Jurkat, Clone E6-1 (cell line): ENCODE data around the gene ERCC5.

Source experiments
- DNase-seq: peaks from one replicate; pipeline ENCODE4 v3.0.0-alpha.2; 2011; ENCODE audit warnings: low read depth, low spot score
- H3K4me3 ChIP-seq: 2 replicates; pipeline ENCODE4 v1.5.1; 2011; ENCODE audit warnings: mild to moderate bottlenecking, low read length, control low read depth, moderate library complexity

The ERCC5 gene

DNA sequence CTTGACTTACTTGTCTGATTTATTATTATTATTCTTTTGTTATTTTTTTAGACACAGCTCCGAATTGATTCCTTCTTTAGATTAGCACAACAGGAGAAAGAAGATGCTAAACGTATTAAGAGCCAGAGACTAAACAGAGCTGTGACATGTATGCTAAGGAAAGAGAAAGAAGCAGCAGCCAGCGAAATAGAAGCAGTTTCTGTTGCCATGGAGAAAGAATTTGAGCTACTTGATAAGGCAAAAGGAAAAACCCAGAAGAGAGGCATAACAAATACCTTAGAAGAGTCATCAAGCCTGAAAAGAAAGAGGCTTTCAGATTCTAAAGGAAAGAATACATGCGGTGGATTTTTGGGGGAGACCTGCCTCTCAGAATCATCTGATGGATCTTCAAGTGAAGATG lies 29.4 kb downstream of the ERCC5 start:
- H3K4me3 ChIP-seq: no peak overlapping the region

DNA sequence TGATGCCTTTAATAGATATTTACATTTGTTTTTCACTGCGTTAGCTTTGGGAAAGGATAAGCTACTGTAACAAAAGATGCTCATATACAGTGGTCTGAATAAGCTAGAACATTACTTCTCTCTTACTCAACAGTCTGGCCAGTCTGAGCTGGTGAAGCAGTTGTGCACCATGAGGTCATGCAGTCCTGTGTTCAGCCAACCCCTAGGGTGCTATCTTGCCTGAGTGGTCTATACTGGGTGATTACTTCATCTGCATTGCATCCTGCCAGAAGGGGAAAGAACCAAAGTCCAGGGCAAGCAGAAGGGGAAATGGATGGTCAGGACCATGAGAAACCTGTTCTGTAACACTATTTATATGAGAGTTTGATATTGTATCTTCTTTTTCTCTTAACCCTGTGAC lies 31.5 kb downstream of the ERCC5 start:
- H3K4me3 ChIP-seq: no peak overlapping the region
- no peak for DNase-seq

More for the DNA sequence above, 29.4 kb downstream of the ERCC5 start:
- DNase-seq: no peak

DNA sequence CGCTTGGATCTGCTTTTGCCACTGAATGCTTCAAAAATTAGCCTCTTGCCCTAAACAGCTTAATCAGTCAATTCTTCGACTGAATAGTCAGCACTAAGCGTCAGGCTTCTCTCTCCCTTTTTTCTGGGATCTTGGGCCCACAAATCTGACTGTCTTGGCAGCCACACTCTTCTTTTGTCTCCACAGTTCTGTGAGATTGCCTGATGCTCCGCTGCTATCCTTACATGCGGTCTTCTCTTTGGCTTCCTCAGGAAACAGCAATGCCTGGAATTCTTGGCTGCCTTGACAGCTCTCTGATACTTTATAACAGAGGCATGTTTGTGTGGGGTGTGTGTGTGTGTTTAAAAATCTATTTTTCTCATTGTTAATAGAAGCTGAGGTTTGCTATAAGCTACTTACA lies 32.6 kb downstream of the ERCC5 start:
- DNase-seq: no peak
- H3K4me3 ChIP-seq: no peak overlapping the region

DNA sequence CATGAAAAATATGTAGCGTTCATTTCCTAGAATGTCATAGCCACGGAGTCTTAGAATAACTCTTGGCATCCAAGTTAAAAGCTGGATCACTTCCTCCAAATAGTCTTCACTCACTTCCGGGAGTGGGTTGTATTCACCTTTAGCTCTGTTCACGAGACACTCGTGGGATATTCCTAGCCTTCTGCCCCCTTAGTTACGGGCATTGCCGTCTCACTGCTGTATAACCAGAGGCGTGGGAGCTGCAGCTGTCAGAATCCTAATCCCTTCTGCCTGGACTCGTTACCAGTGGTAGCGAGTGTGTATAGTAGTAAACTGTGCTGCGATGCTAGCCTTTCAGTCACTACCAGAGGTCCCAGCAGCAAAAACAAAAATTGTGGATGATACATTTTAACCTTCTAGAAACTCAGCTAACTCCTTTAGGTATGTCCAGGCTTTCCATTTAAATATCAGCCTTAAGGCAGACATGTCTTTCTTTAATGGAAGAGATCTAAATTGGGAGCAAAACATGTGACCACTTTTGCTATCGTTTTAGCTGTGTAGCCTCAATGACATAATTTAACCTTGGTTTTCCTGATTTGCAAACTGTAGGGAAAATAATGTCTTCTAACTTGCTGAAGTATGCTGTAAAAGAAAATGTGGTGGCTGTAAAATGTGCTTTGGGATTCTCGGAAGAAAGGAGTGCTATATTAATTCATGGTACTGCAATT lies 34.1 kb downstream of the ERCC5 start:
- DNase-seq: no peak
- H3K4me3 ChIP-seq: no peak overlapping the region

DNA sequence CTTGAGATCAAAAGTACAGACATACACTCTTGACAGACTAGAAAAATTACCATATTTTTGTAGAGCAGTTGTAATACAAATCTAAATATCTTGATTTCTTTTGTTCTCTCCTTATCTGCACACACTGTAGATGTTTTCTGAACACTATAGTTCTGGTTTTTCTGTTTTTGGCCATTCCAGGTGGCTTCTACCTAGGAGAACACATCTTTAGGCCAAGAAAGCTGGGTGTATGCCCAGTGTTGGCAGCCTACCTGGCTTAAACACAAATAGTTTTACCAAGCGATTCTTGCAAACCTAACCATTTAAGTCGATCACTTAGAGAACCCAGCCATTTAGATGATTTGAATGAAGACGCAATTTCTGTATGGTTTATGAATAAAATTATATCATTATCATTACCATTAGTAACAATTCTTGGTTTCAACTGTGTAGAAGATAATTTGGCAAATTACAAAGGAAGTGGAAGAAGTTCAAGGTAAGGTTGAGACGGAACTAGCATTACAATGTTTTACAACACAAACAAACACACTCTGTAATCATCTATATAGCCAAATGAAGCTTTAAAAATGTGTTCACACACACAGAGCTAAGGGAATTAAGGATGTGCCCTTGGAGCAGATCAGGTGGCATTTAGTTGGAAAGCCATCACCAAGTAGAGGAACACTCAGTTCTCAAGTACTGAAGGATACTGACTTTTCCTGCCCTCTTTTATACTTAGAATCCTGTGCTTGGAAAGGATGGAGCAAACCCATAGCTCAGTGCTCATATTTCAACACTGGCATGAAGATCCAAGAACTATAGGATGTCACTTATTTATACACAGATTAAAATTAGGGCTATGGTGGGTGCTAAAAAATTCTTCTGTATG lies 36.2 kb downstream of the ERCC5 start:
- DNase-seq: no peak
- no peak overlapping the region for H3K4me3 ChIP-seq

DNA sequence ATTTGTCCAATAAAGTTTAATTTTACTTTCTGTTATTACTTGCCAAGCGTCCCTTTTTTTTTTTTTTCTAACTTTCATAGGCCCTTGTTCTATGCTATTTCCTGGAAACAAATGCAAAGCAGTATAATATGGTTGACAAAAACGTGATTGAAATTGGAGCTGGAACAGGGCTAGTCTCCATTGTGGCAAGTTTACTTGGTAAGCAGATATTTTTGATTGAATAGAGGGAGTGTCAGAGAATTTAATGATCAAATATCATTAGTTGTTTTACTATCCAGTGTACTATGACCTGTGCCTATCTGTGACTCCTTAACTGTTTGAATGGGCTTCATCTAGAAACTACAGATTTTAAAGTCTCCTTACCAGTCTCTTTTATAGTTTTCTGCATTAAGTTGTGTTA lies 46.7 kb downstream of the ERCC5 start:
- H3K4me3 ChIP-seq: no peak overlapping the region
- no peak for DNase-seq

DNA sequence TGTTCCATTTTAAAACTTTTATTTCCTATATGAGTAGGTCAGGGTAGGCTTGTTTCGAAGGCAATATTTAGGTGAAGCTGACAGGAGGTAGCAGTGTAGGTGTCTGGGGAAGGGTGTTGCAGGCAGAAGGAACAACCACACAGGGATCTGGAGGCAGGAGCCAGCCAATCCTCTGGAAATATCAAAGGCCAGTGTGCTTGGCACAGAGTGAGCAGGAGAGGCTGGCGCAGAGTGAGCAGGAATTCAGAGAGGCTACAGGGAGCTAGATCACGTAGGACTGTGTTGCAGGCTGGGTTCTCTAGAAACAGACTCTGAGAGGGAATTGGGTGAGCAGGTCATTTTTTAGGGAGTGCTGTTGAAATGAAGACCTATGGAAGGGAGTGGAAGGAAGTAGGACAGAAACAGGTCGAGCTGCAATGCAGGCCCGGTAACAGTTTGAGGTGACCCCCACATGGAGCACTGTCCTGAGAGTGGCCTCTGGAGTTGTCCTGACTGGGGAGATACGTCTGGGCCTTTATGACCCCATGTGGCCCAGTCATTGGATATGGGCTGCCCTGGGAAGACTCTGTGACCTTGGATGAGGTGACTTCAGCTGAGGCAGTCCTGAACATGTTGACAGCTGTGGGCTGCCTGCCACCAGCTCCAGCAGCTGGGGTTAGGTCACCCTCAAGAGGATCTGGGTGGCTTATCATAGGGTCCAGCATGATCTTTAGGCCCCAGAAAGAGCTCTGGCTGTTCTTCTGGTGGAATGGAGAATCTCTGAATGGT lies 51.7 kb downstream of the ERCC5 start:
- H3K4me3 ChIP-seq: no peak overlapping the region
- no peak for DNase-seq

DNA sequence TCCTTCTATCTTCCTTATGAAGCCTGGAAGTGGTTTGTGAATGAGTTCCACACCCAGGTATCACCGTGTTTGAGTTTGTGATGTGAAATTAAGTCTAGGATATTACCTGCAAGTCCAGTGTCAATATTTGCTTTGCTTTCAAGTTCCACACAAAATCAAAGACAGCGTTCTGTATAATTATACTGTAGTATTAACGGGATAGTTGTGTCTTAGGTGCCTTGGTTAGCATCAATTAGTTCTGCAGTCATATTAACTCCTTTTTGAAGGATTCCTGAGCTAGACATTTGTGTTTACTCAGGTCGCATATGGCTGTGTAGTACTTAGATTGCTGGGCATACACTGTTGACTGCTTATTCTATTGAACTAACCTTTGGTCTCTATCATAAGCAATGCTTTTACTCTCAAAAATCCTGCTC lies 54.4 kb downstream of the ERCC5 start:
- DNase-seq: no peak
- no peak overlapping the region for H3K4me3 ChIP-seq

DNA sequence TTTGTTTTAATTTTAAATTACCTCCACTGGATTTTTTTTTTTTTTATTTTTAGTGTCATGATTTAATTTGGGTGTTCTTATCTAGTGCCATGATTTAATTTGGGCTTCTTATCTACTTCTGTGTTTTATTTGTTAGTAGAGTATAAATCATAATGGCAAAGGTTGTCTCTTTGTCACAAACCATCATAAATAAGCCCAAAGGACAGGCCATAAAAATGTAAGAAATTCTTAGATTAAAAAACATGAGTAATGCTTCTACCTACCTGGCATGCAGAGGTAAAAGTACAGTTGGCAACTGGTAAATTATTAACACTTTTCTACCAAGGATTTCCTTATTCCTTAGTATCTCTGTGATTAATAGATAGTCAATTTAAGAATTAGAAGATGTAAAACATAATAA lies 55.2 kb downstream of the ERCC5 start:
- DNase-seq: no peak
- no peak overlapping the region for H3K4me3 ChIP-seq

DNA sequence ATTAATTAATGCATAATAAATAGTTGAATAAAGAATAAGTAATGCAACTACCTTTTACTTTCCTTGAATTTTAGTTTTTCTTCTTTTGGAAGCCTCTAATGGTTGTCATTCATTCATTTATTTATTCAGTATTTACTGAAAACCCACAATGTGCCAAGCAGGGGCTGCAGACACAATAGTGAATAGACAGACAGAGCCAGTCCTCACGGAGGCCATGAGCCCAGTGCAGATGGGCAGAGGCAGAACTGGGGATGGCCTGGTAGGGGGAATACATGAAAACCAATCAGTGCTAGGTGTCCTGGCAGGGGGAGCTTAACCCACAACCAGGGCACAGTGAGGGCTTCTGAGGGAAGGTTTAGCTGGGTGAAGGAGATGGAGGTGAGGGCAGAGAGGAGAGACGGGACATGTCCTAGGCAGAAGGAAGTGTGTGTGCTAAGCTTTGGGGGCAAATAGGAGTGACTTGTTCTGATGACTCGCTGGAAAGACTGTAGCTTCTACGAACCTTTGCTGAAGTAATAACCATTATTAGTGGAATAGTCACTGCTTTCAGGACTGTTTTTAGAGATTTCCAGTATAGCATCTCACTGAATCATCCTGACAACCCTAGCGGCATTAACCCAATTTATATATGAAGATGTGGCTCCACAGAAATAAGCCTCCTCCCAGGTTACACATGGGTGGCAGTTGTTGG lies 55.9 kb downstream of the ERCC5 start:
- no peak for DNase-seq
- H3K4me3 ChIP-seq: no peak overlapping the region

DNA sequence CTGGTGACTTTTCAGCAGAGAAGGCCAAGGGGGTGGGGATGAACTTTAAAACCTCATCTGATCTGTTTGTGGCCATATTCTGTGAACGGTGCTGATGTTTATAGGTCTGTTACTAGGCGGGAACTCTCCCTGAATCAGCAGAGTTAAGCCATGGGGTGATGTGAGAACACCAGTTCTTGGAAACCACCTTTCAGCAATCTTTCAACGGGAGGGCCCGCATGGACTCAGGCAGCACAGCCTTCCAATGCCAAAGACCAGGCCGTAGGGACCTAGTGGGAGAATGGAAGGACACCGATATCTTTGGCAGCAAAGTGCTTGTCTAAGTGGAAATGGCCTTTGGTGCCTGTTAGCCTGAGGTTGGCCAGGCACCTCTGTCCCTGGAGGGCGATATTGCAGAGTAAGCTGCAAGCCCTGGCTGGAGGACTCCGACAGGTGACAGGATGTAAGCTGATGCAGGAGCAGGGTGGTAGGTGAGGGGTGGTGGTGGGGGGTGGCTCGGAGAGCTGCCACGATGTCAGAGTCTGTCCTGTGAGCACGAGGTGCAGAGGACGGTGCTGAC lies 57.0 kb downstream of the ERCC5 start:
- H3K4me3 ChIP-seq: no peak overlapping the region
- no peak for DNase-seq

DNA sequence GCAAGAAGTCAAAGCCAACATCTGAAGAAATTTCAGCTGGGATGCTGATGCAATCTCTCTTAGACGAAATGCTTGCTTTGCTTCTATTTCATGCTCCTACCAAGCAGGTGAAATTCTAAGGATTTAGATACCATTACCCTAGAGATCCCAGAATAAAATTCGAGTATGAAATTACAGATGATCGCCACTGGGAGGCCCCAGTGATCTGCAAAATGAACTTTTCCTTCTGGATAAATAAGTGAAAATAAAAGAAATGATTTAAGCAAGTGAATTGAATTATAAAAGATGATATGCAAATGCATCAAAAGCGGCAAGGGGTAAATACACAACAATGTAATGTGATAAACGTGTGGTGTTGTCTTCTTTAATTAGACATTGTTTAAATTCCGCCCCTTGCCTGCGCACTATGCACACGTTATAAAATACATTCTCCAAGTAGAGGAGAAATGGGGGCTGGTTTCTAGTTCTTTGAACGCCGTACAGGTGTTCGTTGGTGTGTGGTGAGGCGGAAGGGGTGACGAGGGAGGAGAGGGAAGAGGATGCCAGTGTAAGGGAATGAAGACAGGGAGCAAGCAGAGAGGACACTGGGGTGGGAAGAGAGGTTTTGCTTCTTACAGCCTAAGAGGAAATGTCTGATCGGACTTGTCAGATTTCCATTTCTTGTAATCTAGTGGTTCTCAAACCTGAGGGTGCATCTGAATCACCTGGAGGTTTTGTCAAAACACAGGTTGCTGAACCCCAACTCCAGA lies 58.0 kb downstream of the ERCC5 start:
- H3K4me3 ChIP-seq: no peak overlapping the region
- DNase-seq: no peak

DNA sequence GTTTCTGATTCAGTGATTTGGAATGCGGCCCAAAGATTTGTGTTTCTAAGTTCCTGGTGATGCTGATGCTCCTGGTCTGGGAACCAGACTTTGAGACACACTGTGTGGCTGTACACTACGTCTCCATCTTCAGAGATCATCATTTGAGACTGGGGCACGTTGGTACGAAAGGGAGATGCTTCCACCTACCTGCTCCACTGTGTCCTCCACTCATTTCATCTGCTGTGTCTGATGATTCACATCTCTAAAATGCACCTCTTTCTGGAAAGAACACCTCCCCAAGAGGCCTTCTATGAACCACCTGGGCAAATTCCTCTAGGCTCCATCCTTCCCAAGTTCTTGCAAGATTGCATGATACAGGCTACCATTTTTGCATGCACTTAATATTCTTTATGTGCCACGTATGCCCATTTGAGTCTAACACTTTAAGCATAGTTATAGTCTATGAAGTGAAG lies 58.6 kb downstream of the ERCC5 start:
- no peak overlapping the region for H3K4me3 ChIP-seq
- no peak for DNase-seq

DNA sequence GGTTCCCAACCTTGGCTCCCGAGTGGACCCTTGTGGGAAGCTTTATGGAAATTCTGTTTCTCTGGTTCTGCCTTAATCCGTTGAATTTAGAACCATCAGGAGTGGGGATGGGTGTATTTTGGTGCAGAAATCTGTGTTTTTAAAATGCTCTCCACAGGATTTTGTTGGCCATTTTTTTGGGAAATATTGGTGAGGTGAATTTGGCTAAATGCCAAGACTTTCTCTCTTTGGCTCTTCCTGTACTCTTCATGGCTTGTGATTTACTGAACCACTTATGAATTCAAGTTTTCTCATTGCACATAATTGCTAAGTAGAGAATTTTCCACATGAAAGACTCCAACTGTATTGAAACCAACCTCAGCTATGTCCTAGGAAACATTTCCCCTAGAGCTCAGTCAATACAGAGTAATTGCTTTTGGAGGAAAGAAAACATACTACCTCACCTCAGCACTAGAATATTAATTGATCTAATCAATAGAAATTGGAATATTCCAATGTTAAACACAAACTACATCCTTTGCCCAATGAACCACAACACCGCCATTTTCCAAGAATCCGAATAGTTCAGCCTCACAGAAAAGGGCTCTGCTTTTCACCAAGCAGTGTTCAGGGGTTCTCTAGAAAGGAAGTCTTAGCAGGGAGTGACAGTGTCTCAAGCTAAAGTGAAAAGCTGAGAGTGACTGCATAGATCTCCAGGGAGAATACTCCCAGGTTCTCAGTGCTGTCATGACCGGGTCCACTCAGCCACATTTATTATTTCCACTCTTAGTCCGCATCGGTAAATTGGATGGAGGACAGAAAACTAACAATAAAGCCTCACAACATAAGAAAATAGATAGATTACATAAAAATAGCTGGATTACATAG lies 60.3 kb downstream of the ERCC5 start:
- DNase-seq: no peak

DNA sequence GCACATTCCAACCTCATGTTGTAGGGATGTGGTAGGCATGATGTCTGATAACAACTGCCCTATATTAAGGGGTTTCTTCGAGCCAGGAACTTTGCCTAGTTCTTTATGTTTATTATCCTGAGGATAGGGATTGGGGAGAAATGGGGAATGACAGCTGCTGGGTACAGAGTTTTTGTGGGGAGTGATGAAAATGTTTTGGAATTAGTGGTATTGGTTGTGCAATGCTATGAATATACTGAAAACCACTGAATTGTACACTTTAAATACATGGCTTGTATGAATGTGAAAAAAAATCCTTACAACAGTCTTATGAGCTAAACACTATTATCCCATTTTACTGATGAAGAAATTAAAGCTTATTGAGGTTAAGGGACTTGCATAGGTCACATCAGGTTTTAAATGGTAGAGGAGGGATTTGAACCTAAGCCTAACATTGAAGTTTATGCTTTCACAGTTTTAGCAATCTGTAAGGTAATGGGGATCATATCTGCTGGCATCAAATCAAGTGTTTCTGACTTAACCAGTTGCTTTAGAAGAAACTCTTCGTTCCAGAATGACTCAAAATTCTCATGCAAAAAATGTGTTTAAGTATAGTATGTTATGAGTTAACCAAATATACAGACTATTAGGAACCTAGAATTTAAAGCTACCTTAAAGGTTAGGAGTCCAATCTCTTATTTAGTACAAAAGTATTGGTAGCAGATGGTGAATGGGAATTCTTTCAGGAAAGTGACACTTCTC lies 61.4 kb downstream of the ERCC5 start:
- DNase-seq: no peak
- no peak overlapping the region for H3K4me3 ChIP-seq

More for the DNA sequence above, 60.3 kb downstream of the ERCC5 start:
- H3K4me3 ChIP-seq: no peak overlapping the region

DNA sequence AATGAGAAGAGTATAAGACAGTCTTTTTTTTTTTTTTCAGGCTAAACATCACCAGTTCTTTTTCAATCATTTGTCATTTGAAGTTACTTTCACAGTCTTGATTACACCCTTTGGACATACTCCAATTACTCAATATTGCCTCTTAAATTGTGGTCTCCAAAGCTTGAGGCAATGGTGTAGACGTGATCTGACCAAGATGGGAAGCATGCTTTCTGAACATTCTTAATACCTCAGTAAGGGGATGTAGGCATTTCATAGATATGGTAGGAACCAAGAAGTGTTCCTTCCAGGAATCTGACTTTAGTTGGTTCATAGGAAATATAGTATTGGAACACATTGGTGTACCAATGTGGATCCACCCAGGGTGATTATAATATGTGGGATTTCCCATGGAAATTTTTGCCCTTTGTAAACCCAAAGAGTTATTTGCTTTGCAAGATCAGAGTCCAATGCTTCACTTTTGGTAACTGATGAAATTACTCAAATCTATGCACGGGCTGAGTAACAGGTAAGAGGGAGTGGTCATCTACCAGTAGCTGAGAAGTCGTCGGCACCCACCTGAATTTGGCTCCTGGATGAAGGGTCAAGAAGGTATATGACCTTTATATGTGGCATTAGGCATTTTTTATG lies 62.2 kb downstream of the ERCC5 start:
- no peak overlapping the region for H3K4me3 ChIP-seq

More for the DNA sequence above, 62.2 kb downstream of the ERCC5 start:
- no peak for DNase-seq
